HG02642 (cell line): Measurements from ENCODE around the gene ZNF341.

Source experiments
- ATAC-seq: cut with Tn5 transposase; IDR thresholded peaks from one replicate; pipeline ENCODE4 v1.9.1; 2021; ENCODE audit warnings: mild to moderate bottlenecking; ENCODE audit not compliant: unreplicated experiment, poor library complexity

The ZNF341 gene

DNA sequence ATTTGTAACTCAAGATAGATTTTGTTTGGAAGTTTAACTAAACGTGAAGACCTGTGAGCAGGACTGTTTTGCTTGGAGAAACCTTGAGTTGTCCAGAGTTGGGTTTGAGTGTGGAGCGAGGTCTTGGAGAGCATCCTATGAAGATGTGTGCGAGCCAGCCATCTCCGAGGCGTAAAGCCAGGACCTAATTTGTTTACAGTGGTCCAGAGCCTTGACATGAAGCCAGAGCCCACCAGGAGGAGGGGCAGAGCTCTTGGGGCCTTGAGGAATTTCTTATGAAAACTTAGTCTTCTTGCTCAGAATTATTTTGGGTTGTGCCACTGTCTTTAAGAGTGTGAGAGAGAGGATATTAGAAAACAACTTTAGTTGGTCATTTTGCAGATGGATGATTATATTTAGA lies 85.6 kb downstream of the ZNF341 start:
- no peak for ATAC-seq

DNA sequence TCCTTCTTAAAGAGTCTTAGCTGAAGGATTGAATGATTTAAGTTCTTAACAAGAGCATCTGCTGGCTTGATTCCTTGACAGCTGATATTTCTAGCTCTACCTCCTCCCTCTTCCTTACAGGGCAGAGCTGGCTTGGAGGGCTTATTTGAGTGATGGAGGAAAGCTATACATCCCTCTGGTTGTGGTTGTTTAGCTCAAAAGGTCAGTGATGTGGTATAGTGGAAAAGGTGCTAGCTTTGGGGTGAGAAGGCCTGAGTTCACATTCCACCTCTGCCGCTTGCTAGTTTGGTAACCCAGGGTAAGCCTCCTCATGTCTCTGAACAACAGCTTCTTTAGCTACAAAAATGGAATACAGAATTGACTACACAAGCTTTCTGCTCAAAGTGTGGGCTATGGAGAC lies 87.7 kb downstream of the ZNF341 start:
- ATAC-seq, result no peak

DNA sequence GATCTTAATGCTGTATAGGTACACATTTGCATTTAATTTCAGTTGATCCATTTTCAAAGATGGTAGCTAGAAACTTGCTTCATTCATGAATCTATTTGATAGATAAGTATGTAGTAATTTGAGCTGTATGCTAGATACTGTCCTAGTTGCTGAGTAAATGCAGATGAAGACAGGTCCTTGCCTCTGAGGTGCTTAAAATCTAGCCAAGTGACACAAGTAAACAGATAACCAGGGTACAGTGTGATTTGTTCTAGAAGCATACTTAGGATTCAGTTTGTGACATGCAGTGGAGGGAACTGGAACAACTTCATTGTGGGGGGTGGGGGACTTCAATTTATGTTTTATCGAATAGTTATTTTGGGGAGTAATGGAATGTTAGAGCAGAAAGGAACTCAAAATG lies 88.6 kb downstream of the ZNF341 start:
- ATAC-seq, result no peak

DNA sequence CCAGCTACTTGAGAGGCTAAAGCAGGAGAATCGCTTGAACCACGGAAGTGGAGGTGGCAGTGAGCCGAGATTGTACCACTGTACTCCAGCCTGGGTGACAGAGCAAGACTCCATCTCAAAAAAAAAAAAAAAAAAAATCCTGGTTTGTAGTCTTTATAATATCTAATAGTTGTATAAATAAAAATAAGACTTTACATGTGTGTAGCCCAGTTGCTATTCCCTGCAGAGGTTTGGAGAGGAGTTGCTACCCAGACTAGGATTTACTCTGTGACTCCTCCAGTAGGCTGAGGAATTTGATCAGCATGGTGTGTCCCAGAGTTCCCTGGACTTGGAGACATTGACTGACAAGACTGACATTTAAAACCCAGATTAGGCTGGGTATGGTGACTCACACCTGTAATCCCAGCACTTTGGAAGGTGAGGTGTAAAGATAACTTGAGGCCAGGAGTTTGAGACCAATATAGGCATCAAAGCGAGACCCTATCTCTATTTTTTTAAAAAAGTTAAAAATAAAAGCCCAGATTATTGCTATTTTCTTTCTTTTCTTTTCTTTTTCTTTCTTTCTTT lies 89.6 kb downstream of the ZNF341 start:
- no peak for ATAC-seq

DNA sequence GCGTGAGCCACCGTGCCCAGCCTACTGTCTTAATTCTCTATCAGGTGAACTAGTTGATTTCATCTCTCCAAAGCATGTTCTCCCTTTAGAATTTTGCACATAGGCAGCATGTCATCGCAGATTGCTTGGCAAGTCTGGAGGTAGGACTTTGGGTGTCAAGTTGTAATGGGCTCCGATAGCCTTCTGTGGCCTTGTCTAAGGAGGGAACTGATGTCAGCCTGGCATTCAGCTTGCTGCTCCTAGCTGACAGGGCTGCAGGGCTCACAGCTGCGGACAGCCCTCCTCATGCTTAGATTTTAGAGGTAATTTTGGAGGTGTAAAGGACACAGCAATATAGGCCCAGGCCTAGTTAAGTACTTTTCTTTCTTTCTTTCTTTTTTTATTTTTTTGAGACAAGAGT lies 90.6 kb downstream of the ZNF341 start:
- no peak for ATAC-seq

DNA sequence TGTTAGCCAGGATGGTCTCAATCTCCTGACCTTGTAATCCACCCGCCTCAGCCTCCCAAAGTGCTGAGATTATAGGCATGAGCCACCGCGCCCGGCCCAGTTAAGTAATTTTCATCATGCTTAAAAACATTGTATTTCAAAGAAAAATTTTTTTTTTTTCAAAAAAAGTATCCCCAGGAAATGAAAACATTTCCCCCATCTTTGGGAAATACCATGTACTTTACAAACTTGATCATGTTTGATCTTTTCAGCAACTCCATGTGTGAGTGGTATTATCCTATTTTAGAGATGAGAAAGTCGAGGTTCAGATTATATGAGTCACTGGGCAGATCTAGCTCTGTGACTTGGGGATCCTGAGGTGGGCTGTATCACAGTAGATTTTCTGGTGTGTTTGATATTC lies 91.2 kb downstream of the ZNF341 start:
- ATAC-seq, result no peak

DNA sequence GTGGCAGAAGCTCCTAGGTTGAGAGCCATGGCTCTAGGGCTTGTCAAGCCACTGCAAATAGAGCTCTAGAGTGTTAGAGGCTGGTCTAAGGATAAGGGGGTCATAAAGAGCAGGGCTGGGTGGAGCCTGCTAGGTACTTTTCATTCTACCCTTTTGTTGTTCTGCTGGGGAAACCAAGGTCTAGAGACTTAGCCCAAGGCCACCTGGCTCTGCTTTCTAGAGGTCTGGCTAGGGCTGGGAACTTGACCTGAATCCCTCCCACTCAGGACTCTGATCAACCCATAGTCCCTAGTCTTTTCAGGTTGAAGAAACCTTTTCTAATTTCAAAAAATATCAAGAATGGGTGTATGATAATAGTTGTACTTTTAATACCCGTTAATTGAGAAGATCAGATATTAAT lies 93.1 kb downstream of the ZNF341 start:
- no peak for ATAC-seq

DNA sequence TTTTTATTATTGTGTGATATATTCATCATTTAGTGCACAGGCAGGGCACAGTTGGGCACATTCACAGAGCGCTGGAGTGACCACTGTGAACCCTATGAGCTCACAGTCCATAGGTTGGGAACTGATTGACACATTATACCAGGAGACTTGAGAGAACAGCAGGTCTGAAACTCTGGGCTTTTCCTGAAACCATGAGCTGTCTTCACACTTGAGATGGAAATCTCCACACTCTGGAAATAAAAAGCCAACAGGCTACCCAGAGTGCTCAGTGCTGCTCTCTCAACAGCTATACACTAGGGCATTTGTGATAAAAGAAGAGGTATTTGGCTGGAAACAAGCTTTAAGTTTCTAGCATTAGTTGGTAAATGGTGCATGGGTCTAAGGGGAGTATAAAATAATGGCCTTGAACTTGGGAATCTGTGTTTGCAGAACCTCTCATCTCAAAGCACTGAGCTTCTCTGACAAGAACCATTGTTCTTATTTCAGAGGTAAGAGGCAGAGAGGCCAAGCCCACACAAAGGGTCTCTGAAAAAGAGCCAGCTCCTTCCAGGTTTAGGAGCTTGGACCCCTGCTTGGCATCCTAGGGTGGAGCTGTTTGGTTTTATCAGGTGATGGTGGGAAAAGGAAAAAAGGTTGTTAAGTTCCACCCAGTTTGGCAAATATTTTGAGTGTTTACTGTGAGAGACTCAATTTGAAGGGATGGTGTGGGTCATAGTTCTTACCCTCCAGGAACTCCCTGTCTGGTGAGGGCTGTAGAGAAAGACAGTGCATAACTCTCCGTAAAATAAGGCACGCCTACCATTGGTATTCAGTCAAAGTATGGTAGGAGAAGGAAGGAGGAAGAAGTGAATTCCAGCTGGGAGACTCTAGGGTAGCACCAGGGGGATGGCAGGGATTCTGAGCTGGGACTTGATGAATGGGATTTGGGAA lies 93.8 kb downstream of the ZNF341 start:
- no peak for ATAC-seq

DNA sequence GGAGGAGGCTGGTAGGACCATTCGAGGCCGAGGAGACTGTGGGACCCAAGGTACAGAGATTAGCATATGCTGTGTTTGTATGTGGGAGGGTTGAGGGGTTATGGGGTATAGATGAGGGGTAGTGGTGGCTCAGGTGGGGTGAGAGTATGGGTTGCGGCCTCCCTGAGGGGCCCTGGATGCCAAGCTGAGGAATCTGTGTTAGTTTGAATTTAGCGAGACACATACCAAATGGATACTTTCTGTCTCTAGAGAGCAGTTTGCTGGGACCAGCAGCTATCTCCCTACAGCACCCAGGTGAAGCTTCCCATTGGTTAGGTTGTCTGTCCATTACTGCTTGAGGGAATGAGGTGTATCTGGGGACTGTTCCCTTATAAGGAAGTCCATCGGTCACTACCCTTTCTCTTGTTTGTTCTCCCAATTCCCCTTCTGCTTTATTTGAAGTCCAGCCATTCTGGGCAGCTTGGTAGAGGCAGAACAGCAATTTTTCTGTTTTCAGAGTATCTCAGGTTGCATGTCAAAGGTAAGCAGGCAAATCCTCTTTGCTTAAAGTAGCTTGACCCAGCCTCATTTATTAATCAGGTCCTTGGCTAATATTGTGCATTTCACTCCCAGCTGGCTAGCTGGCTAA lies 94.6 kb downstream of the ZNF341 start:
- ATAC-seq, result no peak

DNA sequence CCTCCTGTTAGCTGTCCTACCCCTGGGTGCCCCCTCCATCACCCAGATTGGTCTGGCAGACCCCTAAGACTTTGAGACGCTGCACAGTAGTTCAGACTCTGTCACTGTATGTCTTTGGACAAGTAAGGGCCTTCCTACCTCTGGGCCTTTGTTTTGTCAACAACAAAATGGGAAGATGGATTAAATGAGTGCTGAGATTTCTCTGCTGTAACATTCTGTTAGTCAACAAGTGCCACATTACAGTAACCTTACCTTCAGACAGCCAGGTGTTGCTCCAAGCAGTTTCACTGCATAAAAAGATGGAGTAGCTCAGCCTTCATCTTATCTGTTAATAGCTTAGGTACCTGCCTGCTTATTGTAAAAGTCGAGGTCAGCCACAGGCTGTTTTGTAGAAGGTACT lies 95.3 kb downstream of the ZNF341 start:
- ATAC-seq, result no peak

DNA sequence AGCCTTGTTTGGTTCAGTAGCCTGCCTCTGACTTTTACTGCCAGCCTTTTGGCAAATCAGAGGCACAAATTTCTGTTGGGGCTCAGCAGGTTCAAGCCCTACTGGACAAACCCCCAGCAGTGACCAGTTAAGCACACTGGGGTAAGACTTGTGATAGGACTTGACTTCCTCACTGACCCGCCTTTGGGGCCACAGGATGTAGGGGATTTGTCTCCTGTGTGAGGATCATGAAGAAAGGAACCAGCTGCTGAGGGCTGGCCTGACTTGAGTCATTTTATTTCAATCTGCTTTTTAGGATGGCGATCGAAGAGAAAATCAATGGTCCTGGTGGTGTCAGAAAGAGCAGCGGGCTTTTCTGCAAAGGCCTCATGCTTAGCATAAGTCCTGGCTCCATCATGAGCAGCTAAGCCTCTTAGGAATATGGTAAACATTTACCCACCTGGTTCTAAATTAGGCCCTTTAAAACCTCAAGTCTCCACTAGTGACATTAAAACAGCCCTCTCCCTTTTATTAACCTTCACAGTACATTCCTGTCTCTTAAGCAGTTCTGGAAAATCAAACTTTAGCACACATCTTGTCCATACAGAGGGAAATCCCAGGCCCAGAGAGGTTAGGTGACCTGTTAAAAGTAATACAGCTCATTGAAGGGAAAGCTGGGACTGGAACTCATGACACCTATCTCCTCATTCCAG lies 96.0 kb downstream of the ZNF341 start:
- ATAC-seq, result no peak

DNA sequence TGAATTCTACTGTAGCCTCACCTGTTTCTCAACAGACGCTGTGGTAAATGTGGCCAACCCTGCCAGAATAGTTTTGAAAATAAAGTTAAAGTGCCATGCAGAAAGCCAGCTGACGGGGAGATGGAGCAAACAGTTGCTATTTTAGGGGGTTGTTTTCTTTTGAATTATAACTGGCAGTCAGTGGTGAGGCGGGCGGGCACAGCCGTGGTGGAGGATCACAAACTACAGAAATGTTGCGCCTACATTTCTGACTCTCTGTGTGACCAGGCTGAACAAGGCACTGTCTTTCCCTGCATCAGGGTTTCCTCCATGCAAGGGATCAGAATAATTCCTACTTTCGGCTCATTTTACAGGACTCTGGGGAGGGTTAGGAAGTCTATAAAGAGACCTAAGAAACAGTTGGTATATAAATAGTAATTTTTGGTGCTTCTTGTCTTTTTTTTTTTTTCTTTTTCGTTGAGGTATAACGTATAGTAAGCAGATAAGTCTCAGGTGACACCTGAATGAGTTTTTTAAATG lies 96.6 kb downstream of the ZNF341 start:
- ATAC-seq, result no peak

DNA sequence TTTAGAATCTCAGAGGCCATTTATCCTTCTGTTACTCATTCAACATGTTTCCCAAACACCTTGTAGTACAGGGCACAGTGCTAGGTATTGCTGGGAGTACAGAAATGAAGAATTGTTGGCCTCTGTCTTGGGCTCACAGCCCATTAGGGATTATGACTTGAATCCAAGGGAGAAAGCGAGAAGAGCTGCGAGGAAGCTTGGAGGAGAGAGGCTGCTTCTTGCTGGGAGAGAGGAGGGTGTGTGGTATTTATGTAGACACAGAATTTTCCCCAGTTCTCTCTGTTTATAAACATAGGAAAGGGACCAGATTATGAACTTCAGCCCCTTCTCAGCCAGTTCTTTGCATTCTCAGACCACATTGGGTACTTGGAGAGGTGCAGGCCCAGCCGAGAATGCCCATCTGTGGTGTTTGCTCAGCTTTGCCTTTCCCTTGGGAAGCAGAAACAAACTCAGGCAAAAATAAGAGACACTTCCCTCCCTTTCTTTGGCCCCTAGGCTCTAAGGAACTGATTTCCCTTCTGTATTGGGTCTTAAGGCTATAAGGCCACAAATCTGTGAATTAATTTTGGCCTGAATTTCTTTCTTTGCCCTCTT lies 97.3 kb downstream of the ZNF341 start:
- no peak for ATAC-seq

DNA sequence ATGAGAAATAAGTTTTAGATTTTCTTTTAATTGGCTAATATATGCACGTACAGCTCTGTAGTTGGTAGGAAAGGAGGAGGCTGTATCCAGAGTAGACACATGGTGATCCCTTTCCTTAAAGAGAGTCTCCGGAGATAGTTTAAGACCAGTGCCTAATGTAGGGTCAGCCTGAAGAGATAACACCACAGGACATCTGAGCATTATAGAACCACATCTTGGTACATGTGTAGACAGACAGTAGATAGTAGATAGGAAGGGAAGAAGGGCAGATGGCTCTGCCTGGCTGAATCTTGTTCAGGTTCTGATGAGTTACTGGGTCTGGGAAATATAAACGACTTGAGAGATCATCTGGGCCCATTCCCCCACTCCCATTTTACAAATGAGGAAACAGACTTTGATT lies 97.8 kb downstream of the ZNF341 start:
- no peak for ATAC-seq

DNA sequence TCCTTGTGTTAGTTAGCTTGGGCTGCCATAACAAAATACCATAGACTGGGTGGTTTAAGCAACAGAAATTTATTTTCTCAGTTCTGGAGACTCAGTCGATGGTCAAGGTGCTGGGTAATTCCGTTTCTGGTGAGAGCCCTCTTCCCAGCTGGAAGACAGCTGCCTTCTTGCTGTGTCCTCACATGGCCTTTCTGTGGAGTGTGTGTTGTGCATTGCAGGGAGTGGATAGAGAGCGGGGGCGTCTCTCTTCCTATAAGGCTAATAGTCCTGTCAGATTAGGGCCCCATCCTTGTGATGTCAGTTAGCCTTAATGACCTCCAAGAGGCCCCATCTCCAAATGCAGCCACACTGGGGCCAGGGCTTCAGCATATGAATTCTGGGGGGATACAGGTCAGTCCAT lies 98.6 kb downstream of the ZNF341 start:
- no peak for ATAC-seq

DNA sequence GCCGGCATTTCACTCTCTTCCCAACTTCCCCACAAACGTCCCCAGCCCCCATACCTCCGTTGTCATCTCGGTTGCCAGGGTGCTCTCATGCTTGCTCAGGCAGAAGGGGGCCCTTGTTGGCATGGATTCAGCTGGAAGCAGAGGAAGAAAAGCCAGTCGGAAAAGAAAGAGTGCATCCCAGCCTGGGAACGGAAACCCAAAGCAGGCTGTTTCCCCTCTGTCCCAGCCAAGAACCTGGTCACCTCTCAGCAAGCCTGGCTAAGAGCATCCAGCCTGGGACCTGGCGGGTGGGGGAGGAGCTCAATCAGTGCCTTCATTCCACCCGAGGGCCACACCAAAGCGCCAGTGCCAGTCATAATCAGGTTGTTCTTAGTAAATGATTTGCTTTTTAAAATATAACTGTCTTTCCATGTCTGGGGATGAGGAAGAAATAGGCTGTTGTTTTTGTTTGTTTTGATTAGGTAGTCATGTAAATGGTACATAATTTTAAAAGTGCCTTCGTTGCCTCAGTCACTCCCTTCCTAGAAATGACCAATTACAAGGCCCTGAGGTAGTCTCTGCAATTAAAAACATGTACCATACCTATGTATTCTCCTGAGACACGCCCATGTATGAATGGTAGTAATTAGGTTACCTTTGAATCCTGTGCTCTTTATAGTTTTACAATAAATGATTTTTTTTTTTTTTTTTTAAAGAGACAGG lies 100.5 kb downstream of the ZNF341 start:
- no peak for ATAC-seq

DNA sequence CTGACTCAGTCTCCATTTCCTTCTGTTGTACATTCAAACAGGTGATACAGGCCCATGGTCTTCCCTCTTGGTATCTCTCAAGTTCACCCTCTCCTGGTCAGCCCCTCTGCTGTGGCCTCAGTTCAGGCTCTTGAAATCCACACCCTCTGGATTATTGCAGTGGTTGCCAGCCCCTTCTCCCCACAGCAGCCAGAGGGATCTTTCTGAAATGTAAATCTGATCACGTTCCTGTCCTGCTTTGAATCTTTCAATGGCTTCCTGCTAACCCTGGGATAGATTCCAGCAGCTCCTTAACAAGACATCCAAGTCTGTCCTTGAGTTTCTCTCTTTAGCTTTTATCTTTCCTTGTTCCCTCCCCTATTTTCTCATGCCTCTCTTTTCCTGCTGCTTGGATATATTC lies 101.5 kb downstream of the ZNF341 start:
- ATAC-seq, result no peak

DNA sequence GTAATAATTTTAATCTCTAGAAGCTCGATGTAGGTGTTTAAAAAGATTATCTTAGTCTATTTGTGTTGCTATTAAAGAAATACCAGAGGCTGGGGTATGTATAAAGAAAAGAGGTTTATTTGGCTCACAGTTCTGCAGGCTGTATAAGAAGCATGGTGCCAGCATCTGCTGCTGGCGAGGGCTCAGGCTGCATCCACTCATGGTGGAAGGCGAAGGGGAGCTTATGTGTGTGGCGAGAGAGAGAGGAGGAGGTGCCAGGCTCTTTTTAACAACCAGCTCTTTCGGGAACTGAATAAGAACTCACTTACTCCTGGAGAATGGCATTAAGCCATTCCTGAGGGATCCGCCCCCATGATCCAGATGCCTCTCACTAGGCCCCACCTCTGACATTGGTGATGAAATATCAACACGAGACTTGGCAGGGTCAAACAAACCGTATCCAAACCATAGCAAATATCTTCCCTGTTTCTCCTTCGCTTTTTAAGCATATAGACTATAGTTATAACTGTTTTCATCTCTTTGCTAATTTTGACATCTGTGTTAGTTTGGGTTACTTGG lies 103.9 kb downstream of the ZNF341 start:
- no peak for ATAC-seq

DNA sequence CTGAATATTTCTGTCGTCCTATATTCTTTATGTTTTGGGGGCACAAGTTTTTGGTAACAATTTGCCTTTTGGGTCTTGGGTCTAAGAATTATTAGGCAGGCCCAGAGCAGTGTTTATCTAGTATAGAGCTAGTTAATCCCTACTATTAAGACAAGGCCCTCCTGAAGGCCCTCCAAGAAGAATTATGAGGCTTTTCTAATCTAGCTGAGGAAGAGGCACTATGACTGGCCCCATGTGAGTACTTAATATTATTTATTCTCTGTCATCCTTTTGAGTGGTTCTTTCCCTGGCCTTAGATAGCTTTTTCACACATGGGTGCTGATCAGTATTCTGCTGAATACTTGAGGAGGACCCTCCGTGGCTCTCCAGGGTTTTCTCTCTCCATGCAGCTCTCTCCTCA lies 104.5 kb downstream of the ZNF341 start:
- ATAC-seq, result no peak
